Adipose tissue (tissue), 3 donors: Measurements from ENCODE around the gene IPO13. TPM values are rescaled to one million over a fixed set of nuclear protein-coding genes. Genes with fewer than 3 reads are reported as not detected.

ENCODE experiments used
- H3K27ac ChIP-seq: one replicate; pipeline ENCODE4 v1.5.1; 2013; ENCODE audit warnings: low read depth, low read length
- WGBS, 3 donors: extraction: QIAGEN DNeasy Blood & Tissue Kit; methylation state at CpG; one replicate each; pipeline ENCODE4 v1.1.7; 2013; 5-methylcytosine and 5-hydroxymethylcytosine counted together
- polyA plus RNA-seq, 3 donors: library from polyadenylated mRNA; stranded (reverse); fragments of 200-250 nt; gene quantifications; one replicate each; pipeline ENCODE4 v1.2.3, GENCODE V29; 2013
- donor health status: healthy with polysubstance abuse.
- donor health status: Bipolar disorder and iron deficiency.
- donor health status: healthy.

The IPO13 gene
- polyA plus RNA-seq, 3 donors, result 7.1 to 12.1 (median 10.7) TPM

DNA sequence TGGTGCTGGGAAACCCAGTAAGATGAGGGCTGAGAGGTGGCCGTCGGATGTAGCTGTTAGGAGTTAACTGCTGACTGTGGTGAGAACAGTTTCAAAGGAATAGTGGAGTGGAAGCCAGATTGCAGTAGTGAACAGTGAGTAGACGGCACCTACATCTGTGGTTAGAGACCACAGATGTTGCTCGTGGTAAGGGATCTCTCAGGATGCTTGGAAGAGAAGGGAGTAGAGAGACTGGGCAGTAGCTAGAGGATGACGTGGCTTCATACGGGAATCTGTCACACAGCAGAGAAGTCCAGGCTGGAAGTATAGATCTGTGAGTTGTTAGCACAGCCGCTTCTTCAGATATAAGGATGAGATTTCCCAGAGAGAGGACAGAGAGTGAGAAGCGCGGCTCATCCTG lies 20.9 kb upstream of the IPO13 start:
- H3K27ac ChIP-seq, result no peak overlapping the region
- 94 to 96% (median 94%) methylated on average over 9 of the region's 9 CpGs for WGBS, 3 donors

DNA sequence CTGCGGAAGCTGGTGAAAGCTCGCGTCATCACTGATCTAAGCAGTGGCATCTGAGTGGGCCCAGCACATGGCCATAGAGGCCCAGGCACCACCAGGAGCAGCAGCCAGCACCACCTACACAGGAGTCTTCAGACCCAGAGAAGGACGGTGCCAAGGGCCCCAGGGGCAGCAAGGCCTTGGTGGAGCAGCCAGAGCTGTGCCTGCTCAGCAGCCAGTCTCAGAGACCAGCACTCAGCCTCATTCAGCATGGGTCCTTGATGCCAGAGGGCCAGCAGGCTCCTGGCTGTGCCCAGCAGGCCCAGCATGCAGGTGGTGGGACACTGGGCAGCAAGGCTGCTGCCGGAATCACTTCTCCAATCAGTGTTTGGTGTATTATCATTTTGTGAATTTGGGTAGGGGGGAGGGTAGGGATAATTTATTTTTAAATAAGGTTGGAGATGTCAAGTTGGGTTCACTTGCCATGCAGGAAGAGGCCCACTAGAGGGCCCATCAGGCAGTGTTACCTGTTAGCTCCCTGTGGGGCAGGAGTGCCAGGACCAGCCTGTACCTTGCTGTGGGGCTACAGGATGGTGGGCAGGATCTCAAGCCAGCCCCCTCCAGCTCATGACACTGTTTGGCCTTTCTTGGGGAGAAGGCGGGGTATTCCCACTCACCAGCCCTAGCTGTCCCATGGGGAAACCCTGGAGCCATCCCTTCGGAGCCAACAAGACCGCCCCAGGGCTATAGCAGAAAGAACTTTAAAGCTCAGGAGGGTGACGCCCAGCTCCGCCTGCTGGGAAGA lies 16.4 kb upstream of the IPO13 start:
- 90 to 95% (median 92%) methylated on average over 10 of the region's 10 CpGs for WGBS, 3 donors
- no peak overlapping the region for H3K27ac ChIP-seq

DNA sequence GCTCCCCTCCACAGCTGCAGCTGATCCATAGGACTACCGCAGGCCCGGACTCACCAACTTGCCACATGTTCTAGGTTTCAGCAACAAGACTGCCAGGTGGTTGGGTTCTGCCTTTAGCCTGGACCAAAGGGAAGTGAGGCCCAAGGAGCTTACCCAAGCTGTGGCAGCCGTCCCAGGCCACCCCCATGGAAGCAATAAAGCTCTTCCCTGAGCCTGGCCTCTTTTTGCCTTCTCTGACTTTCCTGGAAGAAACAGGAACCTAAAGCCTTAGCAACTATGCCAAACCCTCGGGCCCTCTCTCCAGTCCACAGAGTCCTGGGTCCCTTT lies 15.8 kb upstream of the IPO13 start:
- H3K27ac ChIP-seq, result no peak overlapping the region
- 62 to 72% (median 70%) methylated on average over 4 of the region's 4 CpGs for WGBS, 3 donors

DNA sequence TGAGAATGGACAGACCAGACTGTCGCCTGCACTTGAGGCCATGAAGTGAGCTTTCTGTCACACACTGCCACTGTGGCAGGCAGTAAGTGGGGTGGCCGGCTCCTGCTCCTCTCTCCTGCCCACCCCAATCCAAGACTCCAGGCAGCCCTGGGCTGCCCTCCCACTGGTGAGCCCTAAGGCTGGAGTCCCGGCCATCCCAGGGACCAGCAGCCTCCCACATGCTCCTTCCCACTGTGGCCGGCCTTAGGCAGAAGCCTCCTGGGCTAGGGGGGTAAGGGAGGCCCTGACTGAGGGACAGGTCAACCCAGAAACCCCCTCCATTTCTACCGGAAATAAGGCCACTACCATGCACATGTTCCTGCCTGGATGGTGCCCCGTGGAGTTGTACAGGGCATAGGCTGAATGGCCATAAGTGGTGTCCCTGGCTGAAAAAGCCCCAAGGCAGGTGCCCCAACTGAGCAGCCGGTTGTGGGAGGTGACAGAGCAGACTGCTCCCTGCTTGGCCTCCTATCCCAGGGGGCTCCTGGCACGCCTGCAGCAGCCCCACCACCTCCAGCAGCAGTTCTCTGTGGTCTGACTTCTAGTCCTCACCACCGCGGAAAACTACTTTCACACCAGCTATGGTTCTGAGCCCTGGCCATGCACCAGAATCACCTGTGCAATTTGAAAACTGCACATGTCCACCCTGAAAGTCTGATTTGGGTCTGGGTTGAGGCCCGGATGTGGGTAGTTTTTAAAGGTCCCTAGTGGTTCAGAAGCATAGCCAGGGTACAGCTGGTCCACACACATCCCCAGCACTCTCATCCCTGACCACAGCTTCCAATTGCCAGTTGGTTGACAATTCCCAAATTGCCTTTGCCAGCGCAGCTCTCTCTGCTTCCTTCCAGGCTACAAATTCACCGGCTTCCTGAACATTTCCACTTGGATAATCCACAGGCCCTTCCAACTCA lies 14.8 kb upstream of the IPO13 start:
- no peak overlapping the region for H3K27ac ChIP-seq
- 89 to 91% (median 90%) methylated on average over 12 to 13 of the region's 13 CpGs for WGBS, 3 donors

DNA sequence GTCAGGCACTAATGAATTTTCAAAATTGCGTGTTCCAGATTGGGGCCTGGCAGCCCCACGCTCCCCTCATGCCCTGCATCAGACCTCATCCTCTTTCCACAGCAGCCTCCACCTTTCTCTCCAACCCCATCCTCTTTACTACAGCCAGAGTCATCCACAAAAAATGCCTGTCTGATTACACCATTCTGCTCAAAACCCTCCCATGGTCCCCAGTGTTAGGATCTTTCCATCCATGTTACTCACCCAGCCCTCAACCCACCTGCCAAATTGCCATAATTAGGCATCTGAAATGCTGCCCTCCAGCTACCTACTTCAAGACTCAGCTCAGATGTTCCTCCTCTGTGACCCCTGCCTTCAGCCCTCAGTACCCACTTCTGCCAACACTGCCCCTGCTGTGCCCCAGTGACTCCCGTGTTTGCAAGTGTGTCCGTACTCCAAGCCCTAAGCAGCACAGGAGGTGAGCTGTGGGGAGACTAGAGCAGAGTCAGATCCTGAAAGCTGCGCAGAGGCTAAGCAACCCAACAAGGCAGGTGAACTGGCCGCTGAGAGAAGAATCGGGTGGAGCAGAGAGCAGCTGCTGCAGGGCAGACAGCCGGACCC lies 13.9 kb upstream of the IPO13 start:
- H3K27ac ChIP-seq, result no peak overlapping the region
- WGBS, 3 donors, result 26 to 33% (median 27%) methylated on average over 8 of the region's 8 CpGs

DNA sequence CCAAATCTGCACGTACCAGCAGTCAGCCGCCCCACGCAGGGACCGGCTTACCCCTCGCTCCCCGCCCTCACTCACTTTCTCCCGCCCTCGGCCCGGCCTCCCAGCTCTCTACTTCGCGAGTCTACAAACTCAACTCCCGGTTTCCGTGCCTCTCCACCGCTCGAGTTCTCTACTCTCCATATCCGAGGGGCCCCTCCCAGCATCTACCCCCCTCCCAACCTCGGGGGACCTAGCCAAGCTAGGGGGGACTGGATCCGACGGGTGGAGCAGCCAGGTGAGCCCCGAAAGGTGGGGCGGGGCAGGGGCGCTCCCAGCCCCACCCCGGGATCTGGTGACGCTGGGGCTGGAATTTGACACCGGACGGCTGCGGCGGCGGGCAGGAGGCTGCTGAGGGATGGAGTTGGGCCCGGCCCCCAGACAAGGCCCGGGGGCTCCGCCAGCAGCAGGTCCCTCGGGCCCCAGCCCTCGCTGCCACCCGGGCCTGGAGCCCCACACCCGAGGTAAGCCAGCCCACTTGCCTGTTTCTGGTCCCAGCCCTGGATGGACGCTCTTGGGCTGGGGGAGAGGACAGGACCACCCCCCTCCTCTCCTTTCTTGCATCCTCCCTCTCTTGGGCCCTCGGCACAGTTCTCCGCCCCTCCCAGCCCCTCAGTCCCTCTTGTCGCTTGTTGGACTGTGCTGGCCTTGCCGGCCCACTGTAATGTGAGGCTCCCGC lies 13.2 kb upstream of the IPO13 start, which contains the start of gene ARTN:
TSS of gene ARTN (plus strand) at position 416 of the 715 bp plus-strand sequence. CDS start 1,856 bp downstream, outside the sequence.
- WGBS, 3 donors, result 1 to 4% (median 3%) methylated on average over 39 to 42 of the region's 42 CpGs
- no peak within 1 kb of the TSS for H3K27ac ChIP-seq

DNA sequence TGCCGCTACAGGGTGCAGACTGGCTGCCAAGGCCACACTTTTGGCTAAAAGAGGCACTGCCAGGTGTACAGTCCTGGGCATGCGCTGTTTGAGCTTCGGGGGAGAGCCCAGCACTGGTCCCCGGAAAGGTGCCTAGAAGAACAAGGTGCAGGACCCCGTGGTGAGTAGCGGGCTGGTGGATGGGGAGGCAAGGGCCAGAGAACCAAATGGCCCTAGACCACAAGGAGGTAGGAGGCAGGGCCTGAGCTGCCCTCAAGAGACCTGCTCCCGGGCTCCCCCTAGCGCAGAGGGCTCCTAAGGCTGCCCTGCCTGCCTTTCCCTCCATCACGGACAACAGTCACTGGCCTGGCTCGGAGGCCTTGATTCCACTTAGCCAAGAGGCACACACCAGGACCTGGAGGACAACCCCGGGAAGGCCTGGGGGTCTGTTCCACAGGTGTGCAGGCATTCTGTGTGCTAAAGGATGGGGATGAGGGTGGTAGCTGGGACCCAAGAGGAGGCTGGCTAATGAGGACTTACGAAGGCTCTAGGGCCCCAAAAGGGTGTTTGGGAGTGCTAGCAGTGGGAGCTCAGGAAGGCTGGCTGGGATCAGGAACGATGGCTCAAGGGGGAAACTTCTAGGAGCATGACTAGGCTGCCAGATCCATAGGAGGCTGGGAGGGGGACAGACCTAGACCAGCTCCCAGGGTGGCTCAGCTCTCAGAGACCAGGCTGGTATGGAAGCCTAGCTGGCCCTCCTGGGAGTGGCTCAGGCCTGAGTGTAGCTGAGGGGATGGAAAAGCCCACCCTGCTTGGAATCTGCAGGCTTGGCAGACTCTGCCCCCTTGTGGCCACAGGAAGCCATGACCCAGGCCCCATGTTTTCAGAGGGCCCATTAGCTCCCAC lies 12.4 kb upstream of the IPO13 start:
- H3K27ac ChIP-seq, result no peak overlapping the region
- WGBS, 3 donors, result 19 to 34% (median 26%) methylated on average over 13 of the region's 13 CpGs

DNA sequence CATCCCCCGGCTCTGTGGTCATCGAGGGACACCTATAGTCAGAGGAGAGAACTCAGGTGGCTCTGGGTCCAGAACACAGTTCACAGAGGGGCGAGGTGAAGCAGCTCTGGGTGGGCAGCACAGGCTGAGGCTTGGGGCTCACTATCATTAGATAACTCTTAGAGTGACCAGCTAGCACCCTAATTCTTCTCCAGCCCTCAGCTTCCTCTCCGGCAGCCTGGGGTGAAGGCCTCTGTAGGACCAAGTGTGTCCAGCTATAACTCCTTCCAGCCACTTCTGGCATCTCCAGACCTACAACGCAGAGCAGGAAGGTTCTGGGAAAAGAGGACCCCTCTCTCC lies 11.8 kb upstream of the IPO13 start:
- no peak overlapping the region for H3K27ac ChIP-seq
- 49 to 62% (median 52%) methylated on average over 5 of the region's 5 CpGs for WGBS, 3 donors

DNA sequence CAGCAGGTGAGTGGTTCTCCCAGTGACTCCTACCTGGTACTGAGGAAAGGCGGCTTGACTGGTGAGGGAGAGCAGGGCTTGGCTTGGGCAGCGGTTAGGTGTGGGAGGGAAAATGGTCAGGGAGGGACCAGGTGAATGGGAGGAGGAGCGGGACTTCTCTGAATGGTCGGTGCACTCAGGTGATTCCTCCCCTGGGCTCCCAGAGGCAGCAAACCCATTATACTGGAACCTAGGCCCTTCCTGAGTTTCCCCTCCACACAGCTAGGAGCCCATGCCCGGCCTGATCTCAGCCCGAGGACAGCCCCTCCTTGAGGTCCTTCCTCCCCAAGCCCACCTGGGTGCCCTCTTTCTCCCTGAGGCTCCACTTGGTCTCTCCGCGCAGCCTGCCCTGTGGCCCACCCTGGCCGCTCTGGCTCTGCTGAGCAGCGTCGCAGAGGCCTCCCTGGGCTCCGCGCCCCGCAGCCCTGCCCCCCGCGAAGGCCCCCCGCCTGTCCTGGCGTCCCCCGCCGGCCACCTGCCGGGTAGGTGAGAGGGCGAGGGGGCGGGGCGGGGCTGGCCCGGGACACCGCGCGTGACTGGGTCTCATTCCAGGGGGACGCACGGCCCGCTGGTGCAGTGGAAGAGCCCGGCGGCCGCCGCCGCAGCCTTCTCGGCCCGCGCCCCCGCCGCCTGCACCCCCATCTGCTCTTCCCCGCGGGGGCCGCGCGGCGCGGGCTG lies 10.9 kb upstream of the IPO13 start:
- WGBS, 3 donors, result 8 to 10% (median 9%) methylated on average over 28 to 48 of the region's 48 CpGs

DNA sequence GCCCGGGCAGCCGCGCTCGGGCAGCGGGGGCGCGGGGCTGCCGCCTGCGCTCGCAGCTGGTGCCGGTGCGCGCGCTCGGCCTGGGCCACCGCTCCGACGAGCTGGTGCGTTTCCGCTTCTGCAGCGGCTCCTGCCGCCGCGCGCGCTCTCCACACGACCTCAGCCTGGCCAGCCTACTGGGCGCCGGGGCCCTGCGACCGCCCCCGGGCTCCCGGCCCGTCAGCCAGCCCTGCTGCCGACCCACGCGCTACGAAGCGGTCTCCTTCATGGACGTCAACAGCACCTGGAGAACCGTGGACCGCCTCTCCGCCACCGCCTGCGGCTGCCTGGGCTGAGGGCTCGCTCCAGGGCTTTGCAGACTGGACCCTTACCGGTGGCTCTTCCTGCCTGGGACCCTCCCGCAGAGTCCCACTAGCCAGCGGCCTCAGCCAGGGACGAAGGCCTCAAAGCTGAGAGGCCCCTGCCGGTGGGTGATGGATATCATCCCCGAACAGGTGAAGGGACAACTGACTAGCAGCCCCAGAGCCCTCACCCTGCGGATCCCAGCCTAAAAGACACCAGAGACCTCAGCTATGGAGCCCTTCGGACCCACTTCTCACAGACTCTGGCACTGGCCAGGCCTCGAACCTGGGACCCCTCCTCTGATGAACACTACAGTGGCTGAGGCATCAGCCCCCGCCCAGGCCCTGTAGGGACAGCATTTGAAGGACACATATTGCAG lies 10.2 kb upstream of the IPO13 start:
- WGBS, 3 donors, result 8 to 14% (median 12%) methylated on average over 42 to 55 of the region's 56 CpGs
- no peak overlapping the region for H3K27ac ChIP-seq

More for the DNA sequence above, 10.9 kb upstream of the IPO13 start:
- no peak overlapping the region for H3K27ac ChIP-seq

DNA sequence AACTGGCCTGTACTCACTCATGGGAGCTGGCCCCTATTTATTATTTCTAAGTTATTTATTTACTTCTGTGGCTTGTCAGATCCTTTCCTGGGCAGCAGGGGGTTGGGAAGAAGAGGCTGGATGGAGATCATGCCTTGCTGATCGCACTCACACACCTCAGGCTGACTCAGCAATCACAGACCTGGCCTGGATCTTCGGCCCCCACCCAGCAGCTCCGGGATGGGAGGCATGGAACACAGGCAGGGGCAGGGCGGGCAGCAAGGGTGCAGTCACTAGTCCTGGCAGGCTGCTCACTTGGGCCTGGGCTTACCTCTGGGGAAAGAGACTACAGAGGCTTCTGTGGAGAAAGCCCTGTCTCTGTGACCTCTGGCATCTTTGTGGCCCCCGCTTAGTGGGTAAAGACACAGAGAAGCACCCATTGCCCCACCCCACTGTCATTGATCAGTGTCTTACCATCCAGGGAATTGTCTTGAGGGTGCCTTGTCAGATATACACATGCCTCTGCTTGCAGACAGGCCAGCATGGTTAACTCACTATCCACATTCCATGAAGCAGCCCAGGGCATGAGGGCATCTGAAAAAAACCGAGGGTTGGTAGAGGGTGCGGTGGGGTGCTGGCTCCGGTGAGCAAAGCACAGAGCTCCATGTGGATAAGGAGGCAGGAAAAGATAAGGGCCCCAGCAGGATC lies 9.4 kb upstream of the IPO13 start:
- H3K27ac ChIP-seq, result no peak overlapping the region

DNA sequence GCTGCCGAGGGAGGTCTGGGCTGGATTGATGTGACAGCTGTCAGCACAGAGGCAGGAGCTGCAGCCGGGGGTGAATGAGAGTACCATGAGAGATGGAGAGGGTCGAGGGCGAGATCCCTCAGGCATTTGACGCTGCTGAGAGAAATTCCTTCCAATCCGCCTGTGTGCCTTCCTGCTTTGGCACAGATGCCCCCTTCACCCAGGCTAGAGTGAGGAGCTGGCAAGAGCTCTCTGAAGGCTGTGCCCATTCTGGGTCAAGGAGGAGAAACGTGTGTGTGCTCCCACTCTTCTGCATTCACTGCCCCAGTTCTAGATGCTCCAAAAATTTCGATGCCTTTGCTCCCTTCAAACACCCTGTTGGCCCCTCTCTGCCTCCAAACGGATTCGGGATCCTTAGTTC lies 8.4 kb upstream of the IPO13 start:
- no peak overlapping the region for H3K27ac ChIP-seq
- 84 to 88% (median 87%) methylated on average over 10 of the region's 10 CpGs for WGBS, 3 donors

More for the DNA sequence above, 9.4 kb upstream of the IPO13 start:
- WGBS, 3 donors, result 80 to 95% (median 93%) methylated on average over 8 of the region's 8 CpGs

DNA sequence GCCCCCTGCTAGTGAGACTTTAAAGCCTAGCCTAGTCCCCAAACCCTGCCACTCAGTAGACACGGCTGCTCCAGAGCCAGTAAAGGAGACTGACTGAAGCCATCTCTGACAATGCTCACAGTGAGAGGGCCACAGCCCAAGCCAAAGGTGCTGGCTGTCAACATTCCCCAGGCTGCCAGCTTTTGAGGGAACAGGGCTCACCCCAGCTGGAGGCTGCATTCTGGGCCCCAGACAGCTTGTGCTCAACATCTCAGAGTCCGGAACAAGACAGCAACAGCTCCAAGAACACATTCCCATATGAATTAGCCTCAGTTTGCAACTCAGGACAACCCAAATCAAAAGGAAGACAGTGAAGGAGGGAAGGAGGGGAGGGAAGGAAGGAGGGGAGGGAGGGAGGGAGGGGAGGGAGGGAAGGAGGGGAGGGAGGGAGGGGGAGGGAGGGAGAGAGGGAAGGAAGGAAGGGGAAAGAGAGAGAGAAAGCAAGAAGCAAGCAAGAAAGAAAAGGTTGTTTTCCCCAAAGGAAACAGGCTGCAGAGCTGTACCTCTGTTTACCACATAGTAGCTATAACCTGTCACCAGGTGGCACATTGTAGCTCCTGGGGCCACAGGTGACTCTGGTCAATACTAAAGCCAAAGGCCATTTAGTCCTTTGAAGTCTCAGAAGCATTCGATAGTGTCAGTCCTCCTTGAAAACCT lies 7.7 kb upstream of the IPO13 start:
- H3K27ac ChIP-seq, result no peak overlapping the region
- 69 to 82% (median 80%) methylated on average over 3 of the region's 3 CpGs for WGBS, 3 donors

DNA sequence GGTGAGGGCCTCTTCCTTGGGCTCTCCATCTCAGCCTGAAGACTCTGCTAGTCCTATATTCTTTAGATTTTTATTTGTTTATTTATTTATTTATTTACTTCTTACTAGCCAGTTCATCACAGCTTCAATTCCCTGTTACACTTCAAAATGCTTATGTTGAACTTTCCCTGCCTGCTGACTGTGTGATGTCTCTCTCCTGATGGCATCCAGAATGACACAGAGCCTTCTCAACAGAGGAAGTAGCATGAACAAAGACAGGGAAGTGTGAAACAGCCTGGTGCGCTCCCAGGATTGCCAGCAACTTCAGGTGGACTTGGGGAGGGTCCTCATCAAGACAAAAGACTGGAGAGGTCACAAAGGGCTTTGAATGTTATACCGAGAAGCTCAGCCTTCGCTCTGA lies 4.3 kb upstream of the IPO13 start:
- no peak overlapping the region for H3K27ac ChIP-seq
- WGBS, 3 donors, result 80 to 92% (median 91%) methylated on average over 3 of the region's 3 CpGs

DNA sequence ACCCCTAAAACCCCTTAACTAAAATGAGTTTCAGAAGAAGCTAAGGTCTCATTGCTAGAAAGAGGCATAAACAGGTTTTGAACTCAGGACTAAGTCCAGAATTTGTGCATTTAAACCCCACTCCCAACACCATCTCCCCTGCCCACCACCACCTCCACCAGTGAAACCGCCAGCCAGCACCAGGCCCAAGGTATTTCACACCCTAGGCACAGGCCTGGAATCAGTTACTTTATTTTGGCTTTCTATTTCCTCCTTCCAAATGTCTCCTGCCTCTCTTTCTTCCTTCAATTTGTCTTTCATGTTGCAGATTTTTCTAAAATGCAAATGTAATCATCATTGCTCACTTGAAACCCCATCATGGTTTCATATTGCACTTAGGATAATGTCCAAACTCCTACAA lies 1.9 kb upstream of the IPO13 start:
- 92 to 100% (median 93%) methylated on average over 1 of the region's 1 CpG for WGBS, 3 donors
- no peak overlapping the region for H3K27ac ChIP-seq
